HEK293 (cell line): ENCODE measurements around the gene CCSER1.

ENCODE experiments used
- ZBTB1 ChIP-seq: fragments of 450-650 bp; formaldehyde crosslinking; IDR thresholded peaks from 2 replicates; pipeline ENCODE4 v1.5.1; 2016; ENCODE audit warnings: missing biosample characterization, missing genetic modification characterization
- ZNF416 ChIP-seq: fragments of 450-650 bp; formaldehyde crosslinking; IDR thresholded peaks from 2 replicates; pipeline ENCODE4 v1.5.1; 2016; ENCODE audit warnings: missing biosample characterization, missing genetic modification characterization

DNA sequence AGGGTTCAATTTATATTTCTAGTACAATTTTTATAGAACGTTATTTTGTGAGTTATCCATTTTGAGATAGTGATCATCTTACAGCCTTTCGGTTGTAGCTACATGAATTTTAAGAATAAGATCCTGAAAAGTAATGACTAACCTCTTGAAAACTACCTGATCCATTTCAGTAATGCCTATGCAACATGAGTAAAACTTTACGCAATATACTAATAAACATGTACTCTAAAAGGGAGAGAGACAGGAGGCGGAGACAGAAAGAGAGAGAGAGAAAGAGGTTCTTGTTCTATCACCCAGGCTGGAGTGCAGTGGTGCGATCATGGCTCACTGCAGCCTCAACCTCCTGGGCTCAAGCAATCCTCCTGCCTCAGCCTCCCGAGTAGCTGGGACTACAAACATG lies 816.1 kb downstream of the CCSER1 start:
- TF ChIP-seq ZNF416 (no peak), ZBTB1 (tag by site-specific recombination) (no peak)
